K562 (cell line): ENCODE data around the gene PPARD. TPM values are rescaled to one million over a fixed set of nuclear protein-coding genes. Genes with fewer than 3 reads are reported as not detected.

Experiments
- ELF1 ChIP-seq: fragments of 200-800 bp; sonication (Bioruptor generic); IDR thresholded peaks from 2 replicates; pipeline ENCODE4 v1.6.1; 2016; ENCODE audit warnings: missing genetic modification characterization, missing compliant biosample characterization
- ETV6 ChIP-seq, 3 experiments: fragments of 150-350 bp in 1 of 3; sonication (generic) in 1 of 3; formaldehyde crosslinking in 1 of 3; IDR thresholded peaks; 2 replicates each; pipeline versions ENCODE4 v1.6.1 to v1.8.0; 2014 to 2022; ENCODE audit warnings: borderline replicate concordance in 2 of 3, low read depth in 2 of 3, antibody characterized with exemption in 1 of 3, low read length in 1 of 3, mild to moderate bottlenecking in 1 of 3, missing genetic modification reagents in 1 of 3
- FOXM1 ChIP-seq, 2 experiments: fragments of 450-650 bp in 1 of 2; sonication (generic) in 1 of 2; formaldehyde crosslinking in 1 of 2; IDR thresholded peaks; 2 replicates each; pipeline versions ENCODE4 v1.6.1 to v1.9.0; 2017 to 2022; ENCODE audit warnings: low read depth in 2 of 2, mild to moderate bottlenecking in 2 of 2, missing genetic modification reagents in 1 of 2, moderate library complexity in 1 of 2
- GABPB1 ChIP-seq: sonication (generic); formaldehyde crosslinking; IDR thresholded peaks from 2 replicates; pipeline ENCODE4 v1.8.0; 2022; ENCODE audit warnings: mild to moderate bottlenecking, missing genetic modification reagents
- HDAC6 ChIP-seq: IDR thresholded peaks from 2 replicates; pipeline ENCODE4 v1.6.1; 2012; ENCODE audit warnings: low read depth, mild to moderate bottlenecking, control low read depth, inconsistent platforms, low read length, moderate library complexity
- HDAC8 ChIP-seq: fragments of 450-650 bp; IDR thresholded peaks from 2 replicates; pipeline ENCODE4 v1.6.1; 2016; ENCODE audit warnings: mild to moderate bottlenecking, missing genetic modification characterization, moderate library complexity, missing compliant biosample characterization
- HIVEP1 ChIP-seq: fragments of 250-450 bp; sonication (Bioruptor Pico); IDR thresholded peaks from 2 replicates; pipeline ENCODE4 v1.4.0; 2020; ENCODE audit warnings: mild to moderate bottlenecking
- MEF2A ChIP-seq: IDR thresholded peaks from 2 replicates; pipeline ENCODE4 v1.6.1; 2011; ENCODE audit warnings: low read depth, mild to moderate bottlenecking, low read length, moderate library complexity; ENCODE audit not compliant: control insufficient read depth
- POU5F1 ChIP-seq: fragments of 150-350 bp; IDR thresholded peaks from 2 replicates; pipeline ENCODE4 v1.6.1; 2014; ENCODE audit warnings: borderline replicate concordance, low read length, low read depth, mild to moderate bottlenecking; ENCODE audit not compliant: partially characterized antibody
- RAD21 ChIP-seq, 2 experiments: fragments of 250-450 bp in 1 of 2; fragments of 450-650 bp in 1 of 2; sonication (Bioruptor Pico) in 1 of 2; formaldehyde crosslinking in 1 of 2; IDR thresholded peaks in 1 of 2; conservative IDR thresholded peaks in 1 of 2; 2 replicates each; pipeline versions ENCODE4 v1.4.0 to v1.8.0; 2020 to 2022; ENCODE audit warnings: mild to moderate bottlenecking in 2 of 2, moderate library complexity in 1 of 2
- SPI1 ChIP-seq: IDR thresholded peaks from 2 replicates; pipeline ENCODE4 v1.6.1; 2011; ENCODE audit warnings: low read depth, low read length, control low read depth, borderline replicate concordance
- STAT5B ChIP-seq: fragments of 250-450 bp; sonication (Bioruptor Pico); IDR thresholded peaks from 2 replicates; pipeline ENCODE4 v1.8.0; 2021; ENCODE audit warnings: mild to moderate bottlenecking, inconsistent platforms
- SUPT5H ChIP-seq: fragments of 450-650 bp; IDR thresholded peaks from 2 replicates; pipeline ENCODE4 v1.6.1; 2016
- TCF7L2 ChIP-seq: fragments of 150-350 bp; IDR thresholded peaks from 2 replicates; pipeline ENCODE4 v1.6.1; 2016; ENCODE audit warnings: low read depth, mild to moderate bottlenecking, low read length, moderate library complexity
- TEAD2 ChIP-seq: fragments of 450-650 bp; IDR thresholded peaks from 2 replicates; pipeline ENCODE4 v1.6.1; 2016; ENCODE audit warnings: missing genetic modification characterization, control low read depth, missing compliant biosample characterization
- ZBTB8A ChIP-seq: fragments of 450-650 bp; IDR thresholded peaks from 2 replicates; pipeline ENCODE4 v1.6.1; 2018; ENCODE audit warnings: mild to moderate bottlenecking, moderate library complexity; ENCODE audit not compliant: partially characterized antibody
- ZNF507 ChIP-seq: conservative IDR thresholded peaks from 2 replicates; pipeline ENCODE4 v1.6.1; 2017; ENCODE audit warnings: missing genetic modification characterization, missing compliant biosample characterization
- ZSCAN29 ChIP-seq: fragments of 450-650 bp; IDR thresholded peaks from 2 replicates; pipeline ENCODE4 v1.6.1; 2017
- polyA plus RNA-seq, 8 experiments: library from polyadenylated mRNA; depleted of rRNA in 4 of 8; stranded (reverse) in 5 of 8; unstranded in 3 of 8; fragments of >200 nt; fragmentation: Nextera tagmentation in 2 of 8; fragmentation: Illumina TruSeq in 1 of 8; extraction: Ambion mirVana in 2 of 8; extraction: Trizol in 1 of 8; gene quantifications; 2 replicates each; pipeline versions ENCODE4 v1.2.1 to v1.2.3, GENCODE V29; 2011 to 2014; ENCODE audit warnings: inconsistent platforms in 1 of 8, missing spikeins in 1 of 8
- total RNA-seq, 7 experiments: library from RNA; depleted of rRNA in 6 of 7; stranded (reverse); fragments of >200 nt in 6 of 7; fragmentation: Illumina TruSeq in 2 of 7; extraction: Trizol in 2 of 7; gene quantifications; 2 replicates each; pipeline versions ENCODE4 v1.2.1 to v1.2.3, GENCODE V29; 2011 to 2021; ENCODE audit warnings: low replicate concordance in 1 of 7
- TF ChIP-seq, protein P1 (sequence below): fragments of 450-650 bp; IDR thresholded peaks from 2 replicates; pipeline ENCODE4 v1.6.1; 2017; ENCODE audit warnings: antibody characterized with exemption
- TF ChIP-seq, protein P2 (sequence below): fragments of 450-650 bp; formaldehyde crosslinking; IDR thresholded peaks from 2 replicates; pipeline ENCODE4 v1.4.0; 2020; ENCODE audit warnings: mild to moderate bottlenecking, moderate library complexity
- TF ChIP-seq, protein P3 (sequence below): fragments of 250-450 bp; sonication (Bioruptor Pico); IDR thresholded peaks from 2 replicates; pipeline ENCODE4 v1.5.0; 2021; ENCODE audit warnings: mild to moderate bottlenecking, borderline replicate concordance

PPARD gene
- total and polyA plus RNA-seq, 9 of the 15 experiments (the other 6 are each of a cell fraction or from before 2014, with no cell fraction given): 0.14 to 13.2 (median 3.8) TPM

DNA sequence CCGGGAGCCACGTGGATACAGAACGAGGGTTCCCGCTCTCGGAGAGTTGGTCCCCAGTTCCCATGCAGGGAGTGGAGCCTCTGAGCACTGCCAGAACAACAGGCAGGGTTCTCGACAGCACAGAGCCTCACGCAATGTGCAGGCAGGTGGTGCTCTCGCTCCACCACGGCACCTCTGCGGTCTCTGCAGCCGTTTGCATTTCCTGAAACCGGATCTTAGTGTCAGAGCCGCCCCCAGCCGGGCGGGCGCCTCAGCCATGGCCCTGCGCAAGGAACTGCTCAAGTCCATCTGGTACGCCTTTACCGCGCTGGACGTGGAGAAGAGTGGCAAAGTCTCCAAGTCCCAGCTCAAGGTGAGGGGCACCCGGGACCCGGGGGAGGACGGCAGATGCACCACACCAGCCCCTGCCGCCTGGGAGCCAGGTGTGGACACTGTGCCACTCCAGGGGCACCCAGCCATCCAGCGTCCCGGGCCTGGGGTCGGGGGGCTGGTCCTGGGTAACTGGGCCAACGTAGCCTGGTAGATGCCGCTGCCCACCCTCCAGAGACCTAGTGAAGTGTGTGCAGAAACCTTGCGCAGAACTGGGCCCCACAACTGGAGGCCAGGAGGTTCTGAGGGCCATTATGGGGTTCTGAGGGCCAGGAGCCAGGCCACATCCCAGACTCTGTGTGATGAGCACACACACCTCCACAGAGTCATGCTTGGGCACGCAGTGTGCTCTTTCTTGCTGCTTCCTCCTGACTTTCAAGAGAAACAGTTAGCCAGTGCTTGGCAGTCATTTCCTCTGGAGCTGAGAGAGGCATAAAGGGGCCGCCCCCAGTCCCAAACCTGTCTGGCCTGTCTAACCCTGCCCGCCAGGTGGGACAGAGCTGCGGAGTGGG is 44.5 kb upstream of the PPARD start, which contains the start of gene DEF6 (continued):
- TF ChIP-seq, protein P1, sequence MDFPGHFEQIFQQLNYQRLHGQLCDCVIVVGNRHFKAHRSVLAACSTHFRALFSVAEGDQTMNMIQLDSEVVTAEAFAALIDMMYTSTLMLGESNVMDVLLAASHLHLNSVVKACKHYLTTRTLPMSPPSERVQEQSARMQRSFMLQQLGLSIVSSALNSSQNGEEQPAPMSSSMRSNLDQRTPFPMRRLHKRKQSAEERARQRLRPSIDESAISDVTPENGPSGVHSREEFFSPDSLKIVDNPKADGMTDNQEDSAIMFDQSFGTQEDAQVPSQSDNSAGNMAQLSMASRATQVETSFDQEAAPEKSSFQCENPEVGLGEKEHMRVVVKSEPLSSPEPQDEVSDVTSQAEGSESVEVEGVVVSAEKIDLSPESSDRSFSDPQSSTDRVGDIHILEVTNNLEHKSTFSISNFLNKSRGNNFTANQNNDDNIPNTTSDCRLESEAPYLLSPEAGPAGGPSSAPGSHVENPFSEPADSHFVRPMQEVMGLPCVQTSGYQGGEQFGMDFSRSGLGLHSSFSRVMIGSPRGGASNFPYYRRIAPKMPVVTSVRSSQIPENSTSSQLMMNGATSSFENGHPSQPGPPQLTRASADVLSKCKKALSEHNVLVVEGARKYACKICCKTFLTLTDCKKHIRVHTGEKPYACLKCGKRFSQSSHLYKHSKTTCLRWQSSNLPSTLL: no peak
- TF ChIP-seq FOXM1 (IDR thresholded peaks at IDR 0.05; ENCODE audit: low read depth) (no peak), FOXM1 (CRISPR knock-in tag; IDR thresholded peaks at IDR 0.05; ENCODE audit: low read depth) (peak; percentile 70; the same call in 1 of the 2 replicates), TCF7L2 (peak; percentile 38; the same call in 1 of the 2 replicates), SPI1 (peak; percentile 66), ZNF507 (no peak), ZSCAN29 (peak; percentile 98), ETV6 (IDR thresholded peaks at IDR 0.05; ENCODE audit: borderline replicate concordance in 1 of 2, low read depth in 2 of 2, low read length in 1 of 2) (peak in 1 of 2 experiments; percentile 75; a peak in 1 of 4 replicates), ETV6 (CRISPR knock-in tag; IDR thresholded peaks at IDR 0.05; ENCODE audit: borderline replicate concordance) (no peak; the same call in 1 of the 2 replicates), HDAC6 (no peak), POU5F1 (peak; percentile 18), TEAD2 (no peak), STAT5B (no peak), HIVEP1 (no peak), ELF1 (tag) (peak; percentile 98), GABPB1 (CRISPR knock-in tag) (peak; percentile 86), ZBTB8A (no peak), SUPT5H (peak; percentile 67), HDAC8 (tag) (no peak), MEF2A (no peak), RAD21 (CRISPR knock-in tag; conservative IDR thresholded peaks at IDR 0.05 in 1 of 2, IDR thresholded peaks at IDR 0.05 in 1 of 2) (peak; percentile 100)
- TF ChIP-seq, protein P2, sequence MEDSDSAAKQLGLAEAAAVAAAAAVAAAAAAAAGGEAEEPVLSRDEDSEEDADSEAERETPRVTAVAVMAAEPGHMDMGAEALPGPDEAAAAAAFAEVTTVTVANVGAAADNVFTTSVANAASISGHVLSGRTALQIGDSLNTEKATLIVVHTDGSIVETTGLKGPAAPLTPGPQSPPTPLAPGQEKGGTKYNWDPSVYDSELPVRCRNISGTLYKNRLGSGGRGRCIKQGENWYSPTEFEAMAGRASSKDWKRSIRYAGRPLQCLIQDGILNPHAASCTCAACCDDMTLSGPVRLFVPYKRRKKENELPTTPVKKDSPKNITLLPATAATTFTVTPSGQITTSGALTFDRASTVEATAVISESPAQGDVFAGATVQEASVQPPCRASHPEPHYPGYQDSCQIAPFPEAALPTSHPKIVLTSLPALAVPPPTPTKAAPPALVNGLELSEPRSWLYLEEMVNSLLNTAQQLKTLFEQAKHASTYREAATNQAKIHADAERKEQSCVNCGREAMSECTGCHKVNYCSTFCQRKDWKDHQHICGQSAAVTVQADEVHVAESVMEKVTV (CRISPR knock-in tag): peak; percentile 99
- TF ChIP-seq, protein P3, sequence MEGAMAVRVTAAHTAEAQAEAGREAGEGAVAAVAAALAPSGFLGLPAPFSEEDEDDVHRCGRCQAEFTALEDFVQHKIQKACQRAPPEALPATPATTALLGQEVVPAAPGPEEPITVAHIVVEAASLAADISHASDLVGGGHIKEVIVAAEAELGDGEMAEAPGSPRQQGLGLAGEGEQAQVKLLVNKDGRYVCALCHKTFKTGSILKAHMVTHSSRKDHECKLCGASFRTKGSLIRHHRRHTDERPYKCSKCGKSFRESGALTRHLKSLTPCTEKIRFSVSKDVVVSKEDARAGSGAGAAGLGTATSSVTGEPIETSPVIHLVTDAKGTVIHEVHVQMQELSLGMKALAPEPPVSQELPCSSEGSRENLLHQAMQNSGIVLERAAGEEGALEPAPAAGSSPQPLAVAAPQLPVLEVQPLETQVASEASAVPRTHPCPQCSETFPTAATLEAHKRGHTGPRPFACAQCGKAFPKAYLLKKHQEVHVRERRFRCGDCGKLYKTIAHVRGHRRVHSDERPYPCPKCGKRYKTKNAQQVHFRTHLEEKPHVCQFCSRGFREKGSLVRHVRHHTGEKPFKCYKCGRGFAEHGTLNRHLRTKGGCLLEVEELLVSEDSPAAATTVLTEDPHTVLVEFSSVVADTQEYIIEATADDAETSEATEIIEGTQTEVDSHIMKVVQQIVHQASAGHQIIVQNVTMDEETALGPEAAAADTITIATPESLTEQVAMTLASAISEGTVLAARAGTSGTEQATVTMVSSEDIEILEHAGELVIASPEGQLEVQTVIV (CRISPR knock-in tag): no peak
